NCI-H69 (cell line): ENCODE measurements around the gene TCFL5.

ENCODE experiments used
- DNase-seq: peaks from one replicate; lab custom pipeline; 2025; lab: John Stamatoyannopoulos, UW

TCFL5 gene

DNA sequence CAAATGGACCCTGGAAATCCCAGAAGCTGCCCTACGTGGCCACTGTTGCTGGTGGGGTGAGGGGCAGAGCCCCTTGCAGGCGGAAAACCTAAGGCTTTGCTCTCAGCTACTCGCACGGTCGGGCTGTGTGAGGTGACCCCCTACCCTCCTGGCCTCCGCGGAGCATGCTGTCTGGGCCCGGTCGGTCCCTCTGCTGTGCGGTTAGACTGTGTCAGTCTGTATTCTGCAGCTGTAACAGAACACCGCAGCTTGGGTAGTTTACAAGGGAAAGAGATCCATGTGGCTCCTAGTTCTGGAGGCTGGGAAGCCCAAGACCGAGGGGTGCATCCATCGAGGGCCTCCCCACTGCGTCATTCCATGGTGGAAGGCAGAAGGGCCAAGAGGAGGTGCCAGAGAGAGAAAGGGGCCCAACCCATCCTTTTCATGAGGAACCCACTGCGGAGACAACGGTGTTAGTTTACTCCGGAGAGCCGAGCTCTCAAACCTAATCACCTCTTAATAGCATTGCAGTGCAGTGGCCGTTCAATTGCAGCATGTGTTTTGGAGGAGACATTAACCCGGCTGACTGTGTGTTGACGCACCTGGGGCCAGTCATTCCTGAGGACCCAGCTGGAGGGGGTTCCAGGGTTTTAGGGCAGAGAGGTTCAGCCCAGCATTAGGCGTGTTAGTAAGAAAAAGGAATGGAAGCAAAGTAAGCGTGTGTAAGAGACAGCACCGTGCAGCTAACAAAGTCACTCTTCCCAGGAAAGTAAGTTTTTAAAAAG is 26.5 kb downstream of the TCFL5 start:
- DNase-seq = peak; percentile 29

DNA sequence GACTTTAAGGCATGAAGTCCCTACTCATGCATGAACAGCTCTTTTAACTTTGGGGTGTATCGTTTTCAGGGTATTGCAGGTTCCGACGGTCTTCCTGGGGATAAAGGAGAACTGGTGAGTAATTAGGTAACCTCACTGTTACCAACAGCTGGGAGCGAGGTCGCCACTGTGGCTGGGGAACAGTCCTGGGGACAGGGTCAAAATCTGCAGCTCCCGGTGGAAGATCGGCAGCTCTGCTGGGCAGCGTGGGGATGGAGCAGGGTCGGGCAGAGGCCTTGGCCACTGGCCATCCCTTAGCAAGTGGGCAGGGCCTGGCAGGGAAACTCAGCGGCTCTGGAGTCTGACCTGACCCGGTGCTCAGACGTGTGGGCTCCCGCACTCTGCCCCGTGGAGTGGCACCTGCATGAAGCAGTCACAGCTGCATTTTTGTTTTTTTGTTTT is 28.7 kb downstream of the TCFL5 start:
- no peak for DNase-seq

DNA sequence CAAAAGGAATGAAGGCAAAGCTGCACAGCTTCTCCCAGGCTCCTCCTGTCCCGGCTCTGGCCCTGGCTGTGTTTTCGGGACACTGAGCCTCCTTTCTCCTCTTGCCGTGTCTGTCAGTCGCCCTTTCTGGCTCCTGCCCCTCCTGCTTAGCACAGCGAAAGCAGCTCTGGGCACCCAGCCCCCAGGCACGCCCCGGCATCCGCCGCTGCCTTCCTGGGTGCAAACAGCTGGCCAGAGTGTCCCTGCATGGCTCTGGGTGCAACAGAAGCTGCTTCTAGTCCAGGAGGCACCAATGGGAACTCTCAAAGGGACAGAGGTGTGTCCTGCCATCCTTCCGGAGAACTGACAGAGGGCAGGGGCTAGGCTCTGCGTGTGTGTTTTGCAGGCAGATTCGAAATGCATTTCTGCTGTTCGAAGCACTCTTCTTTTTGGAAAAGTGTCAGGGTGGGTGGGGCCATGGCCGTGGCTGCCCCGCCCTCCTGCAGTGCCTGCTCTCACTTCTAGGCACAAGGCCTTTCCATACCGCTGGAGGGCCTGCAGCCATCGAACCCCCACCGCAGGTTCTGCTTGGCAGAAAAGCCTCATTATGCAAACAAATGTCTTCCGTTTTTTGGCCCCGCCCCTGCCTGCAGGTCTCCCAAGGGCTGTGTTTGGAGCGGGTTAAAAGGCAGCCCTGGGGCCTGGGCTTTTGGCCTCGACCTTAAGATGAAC is 29.3 kb downstream of the TCFL5 start:
- peak; percentile 42 for DNase-seq

DNA sequence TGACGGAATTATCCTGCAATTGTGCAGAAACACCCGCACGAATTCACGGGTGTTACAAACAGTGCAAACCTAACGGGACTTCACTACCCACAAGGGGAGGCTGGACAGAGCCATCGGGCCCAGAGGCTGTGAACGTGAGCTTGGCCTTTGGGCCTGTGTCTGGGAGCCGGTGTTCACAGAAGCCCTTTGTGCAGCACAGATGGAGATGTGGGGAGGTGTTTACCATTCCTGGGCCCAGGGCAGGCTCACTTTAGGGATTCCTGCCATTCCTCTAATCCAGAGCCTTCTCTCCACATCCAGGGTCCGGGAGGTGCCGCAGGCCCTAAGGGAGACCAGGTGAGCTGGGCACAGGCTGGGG is 29.8 kb downstream of the TCFL5 start:
- no peak for DNase-seq

DNA sequence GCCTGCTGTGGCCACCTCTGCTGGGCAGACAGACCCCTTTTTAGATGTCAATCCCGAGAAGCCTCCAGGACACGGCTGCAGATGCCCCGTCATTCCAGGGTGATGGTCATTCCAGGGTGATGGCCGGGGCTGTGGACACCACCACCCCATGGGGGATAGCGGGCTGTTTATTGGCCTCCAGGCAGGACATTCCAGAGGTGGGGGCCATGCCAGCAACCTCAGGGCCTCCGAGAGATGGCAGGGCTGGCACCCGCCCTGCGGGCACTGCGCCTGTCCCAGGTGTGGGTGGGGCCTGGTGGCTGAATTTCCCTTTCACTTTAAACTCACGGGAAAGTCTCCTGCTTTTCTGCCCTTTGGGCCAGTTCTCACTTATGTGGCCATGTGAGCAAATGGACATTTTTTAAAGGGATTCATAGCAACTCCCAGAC is 30.2 kb downstream of the TCFL5 start:
- DNase-seq = no peak

DNA sequence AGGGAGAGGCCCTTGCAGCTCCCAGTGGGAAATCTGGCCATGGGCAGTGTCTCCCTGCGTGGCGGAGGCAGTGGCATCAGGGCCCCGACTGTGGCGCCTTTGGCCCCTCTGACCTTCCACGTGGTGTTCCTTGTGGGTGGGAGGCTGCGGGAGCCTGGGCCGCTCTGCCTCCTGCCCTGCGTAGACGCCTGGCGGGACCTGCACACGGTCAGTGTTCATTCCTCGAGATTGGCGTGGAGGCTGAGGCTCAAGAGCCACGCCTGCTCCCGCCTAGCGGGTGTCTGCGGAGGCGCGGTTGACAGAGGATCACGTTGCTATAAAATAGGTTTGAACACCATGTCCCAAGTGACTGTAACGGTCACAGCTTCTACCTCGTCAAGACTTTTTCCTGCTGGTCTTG is 30.8 kb downstream of the TCFL5 start:
- no peak for DNase-seq

DNA sequence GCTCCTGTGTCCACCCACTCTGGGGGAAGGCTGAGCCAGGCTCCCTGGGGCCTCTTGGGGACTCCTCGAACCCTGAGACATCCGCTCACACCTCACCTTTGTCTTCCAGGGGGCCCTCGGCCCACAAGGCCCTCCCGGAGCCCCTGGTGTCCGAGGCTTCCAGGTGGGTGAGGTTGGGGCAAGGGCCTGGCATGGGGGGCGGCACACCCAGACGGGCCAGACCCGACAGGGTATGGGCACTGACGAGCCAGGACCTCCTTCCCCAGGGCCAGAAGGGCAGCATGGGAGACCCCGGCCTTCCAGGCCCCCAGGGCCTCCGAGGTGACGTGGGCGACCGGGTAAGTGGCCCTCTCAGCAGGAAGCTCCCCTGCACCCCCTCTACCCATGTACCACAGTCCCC is 31.4 kb downstream of the TCFL5 start:
- no peak for DNase-seq

DNA sequence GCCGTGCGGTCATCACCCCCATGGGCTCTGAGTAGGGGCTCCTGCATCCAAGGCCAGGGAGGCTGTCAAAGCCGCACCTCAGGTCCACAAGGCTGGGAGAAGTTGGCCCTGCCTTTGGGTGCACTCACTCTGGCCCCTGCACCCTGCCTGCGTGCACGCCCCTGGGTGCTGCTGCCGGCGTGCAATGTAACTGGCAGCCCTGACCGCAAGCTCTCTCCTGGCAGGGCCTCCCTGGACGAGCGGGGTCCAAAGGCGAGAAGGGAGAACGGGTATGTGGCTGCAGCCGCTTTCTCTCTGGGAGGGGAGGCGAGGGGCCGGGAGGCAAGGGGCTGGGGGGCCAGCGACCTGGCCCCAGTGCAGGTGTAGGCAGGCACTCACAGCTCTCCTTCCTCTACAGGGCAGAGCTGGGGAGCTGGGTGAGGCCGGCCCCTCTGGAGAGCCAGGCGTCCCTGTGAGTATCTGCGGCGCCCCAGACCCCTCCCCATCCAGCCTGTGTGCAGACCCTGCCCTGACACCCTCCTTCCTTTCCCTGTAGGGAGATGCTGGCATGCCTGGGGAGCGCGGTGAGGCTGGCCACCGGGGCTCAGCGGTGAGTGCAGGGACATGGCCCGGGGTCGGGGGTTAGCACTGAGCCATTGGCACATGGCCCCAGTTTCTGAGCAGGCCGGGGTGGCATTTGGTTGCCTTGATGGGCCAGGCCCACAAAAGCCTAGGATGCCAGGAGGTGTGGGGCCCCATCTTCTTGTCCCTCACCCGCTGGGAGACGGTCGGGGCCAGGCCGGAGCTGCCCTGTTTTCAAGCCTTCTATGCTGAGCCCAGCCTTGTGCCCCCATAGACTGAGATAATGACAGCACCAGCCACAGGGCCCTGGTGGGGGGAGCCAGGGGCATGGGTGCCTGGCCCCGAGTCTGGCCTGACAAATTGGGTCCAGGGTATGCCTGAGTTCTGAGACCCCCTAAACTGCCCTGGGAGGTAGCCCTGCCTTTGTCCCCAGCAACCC is 32.1 kb downstream of the TCFL5 start:
- no peak for DNase-seq

DNA sequence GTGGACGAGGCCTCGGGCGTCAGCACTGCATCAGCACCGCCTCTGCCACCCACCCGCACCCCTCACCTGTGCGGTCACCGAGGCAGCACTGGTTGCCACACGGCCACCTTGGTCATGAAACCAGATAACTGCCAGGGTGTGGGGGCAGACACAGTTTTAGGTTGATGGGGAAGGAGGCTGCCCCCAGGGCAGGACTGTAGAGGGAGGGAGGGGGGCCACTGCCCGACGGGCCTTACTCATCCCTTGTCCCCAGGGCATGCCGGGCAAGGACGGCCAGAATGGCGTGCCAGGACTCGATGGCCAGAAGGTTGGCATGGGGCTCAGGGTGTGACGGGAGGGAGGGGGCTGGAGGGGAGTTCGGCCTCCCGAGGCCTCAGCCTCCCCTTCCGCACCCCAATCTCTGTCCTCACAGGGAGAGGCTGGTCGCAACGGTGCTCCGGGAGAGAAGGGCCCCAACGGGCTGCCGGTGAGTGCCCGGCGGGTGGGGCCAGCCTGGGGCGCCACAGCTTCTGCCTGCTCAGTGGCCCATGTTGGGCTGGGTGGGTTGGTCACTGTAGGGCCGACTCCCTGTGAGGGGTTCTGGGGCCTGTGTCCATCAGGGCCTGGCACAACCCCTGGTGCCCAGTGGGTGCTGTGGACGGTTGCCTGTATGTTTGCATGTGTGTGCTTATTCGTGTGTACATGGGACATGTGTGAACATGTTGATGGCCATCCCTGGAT is 33.0 kb downstream of the TCFL5 start:
- no peak for DNase-seq

DNA sequence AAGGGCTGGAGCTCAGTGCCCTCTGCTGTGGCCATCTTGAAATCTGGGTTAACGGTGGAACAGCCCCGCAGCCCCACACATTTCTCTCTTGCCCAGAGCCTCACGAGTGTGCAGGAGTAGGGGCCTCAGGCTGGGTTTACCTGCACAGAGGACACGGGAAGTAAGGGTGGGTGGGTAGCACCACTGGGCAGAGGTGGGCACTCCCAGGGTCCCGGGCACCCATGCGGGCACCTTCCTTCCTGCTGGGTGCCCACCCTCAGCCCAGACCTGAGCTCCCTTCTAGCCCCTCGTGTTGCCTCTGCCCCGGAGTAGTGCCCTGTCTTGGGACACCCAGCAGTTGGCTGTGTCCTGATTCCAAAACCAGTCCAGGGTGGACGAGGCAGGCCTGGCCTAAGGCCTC is 33.6 kb downstream of the TCFL5 start:
- DNase-seq = no peak

DNA sequence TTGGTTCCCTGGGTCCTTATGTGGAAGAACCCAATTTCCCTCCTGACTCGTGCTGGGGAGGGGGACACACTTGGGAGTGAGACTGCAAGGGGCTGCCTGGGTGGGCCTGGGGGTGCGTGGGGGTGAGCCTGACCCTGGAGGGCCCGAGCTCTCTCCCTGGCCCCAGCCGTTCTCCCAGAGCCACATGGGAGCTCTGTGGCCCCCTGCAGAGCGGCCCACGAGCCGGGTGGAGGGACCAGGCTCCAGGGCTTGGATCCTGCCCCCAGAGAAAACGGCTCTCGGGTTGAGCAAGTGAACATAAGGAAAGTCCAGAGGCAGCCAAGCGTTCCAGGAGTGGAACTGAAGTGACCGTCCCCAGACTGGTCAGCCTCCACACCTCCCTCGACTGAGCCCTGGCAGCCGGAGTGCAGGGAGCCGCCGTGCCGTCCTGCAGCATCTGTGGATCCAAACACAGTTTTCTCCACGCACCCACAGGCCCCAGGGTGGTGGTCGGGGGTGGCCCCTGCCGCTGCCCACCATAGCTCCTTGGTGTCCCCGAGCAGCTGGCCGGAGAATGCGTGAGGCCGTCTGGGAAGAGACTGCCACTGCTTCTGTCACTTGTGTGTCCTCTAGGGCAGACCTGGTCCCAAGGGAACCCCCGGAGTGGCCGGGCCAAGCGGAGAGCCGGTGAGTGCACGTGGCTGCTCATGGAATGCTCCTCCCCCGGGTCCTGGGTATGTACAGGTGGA is 34.1 kb downstream of the TCFL5 start:
- DNase-seq = no peak

DNA sequence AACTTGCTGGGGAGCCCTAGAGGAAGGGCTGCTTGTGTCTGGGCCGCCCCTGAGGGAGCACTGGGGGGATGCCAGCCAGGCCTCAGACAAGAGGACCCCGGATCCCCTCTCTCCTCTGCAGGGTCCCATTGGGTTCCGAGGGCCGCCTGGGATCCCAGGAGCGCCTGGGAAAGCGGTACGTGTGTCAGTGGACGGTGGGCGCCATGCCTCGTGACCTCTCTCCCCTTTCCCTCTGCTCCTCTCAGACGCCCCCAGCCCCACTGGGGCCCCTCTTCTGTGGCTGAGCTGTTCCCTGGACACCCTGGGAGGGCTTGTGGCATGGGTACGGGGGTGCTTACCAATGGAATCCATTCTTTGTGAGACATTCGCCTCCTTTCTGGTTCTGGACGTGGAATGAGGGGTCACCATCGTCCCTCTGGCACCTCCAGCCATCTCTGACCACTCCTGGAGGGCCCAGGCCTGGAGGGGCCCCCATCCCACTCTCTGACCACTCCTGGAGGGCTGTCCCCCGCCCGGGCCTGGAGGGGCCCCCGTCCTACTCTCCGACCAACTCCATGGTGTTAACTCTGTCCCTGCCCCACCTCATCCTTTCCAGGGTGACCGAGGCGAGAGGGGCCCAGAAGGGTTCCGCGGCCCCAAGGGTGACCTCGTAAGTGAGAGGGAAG is 34.8 kb downstream of the TCFL5 start:
- no peak for DNase-seq

DNA sequence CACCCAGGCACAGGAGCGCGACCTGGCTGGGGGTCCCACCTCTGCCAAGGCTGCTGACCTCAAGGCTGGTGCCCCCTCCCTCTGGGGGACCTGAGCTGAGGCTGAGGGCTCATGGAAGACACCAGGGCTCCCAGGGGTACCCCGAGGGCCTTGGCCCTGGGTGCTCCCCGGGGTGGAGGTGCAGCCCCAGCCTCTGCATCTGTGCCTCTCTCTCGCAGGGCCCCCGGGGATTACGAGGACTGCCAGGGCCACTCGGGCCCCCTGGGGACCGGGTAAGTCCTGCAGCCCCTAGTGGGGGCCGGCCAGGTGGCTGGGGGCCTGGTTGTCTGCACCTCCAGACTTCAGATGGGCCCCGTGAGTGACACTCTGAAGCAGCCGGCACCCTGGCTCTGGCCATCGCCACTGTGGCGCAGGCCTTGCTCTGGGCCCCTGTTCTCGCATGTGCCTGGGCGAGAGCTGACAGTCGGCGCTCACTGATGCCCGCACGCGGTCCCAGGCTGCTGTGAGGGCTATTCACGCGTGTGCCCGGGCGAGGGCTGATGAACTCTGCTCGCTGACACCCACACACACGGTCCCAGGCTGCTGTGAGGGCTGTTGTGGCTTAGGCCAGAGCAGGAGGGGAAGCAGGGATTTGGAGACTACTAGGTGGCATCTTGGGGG is 35.5 kb downstream of the TCFL5 start:
- DNase-seq = no peak

DNA sequence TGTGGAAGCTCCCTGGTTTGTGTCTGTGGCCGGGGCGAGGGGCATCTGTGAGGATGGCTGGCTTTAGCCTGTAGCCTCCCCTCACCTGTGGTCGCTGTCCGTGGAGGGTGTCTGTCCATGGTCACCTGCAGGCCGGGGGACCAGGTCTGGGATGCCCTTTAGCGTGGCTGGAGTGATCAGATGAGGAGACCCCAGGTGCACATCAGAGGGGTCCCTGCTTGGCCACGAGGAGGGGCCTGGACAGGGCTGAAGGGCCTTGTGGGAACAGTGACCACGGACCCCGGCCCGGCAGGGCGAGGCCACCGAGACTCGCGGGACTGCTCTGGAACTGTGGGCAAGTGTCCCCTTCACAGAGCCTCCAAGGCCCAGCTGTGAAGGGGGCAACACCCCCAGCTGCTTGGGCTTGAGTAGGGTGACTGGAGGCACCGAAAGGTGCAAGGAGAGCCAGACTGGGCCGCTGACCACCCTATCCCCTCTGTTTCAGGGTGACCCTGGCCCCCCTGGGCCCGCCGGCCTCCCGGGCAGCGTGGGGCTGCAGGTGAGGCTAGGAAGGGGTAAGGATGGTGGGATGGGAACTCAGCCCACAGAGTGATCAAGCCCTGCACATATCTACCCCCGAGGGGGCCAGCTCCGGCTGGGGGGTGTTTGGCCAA is 36.2 kb downstream of the TCFL5 start:
- DNase-seq = no peak

DNA sequence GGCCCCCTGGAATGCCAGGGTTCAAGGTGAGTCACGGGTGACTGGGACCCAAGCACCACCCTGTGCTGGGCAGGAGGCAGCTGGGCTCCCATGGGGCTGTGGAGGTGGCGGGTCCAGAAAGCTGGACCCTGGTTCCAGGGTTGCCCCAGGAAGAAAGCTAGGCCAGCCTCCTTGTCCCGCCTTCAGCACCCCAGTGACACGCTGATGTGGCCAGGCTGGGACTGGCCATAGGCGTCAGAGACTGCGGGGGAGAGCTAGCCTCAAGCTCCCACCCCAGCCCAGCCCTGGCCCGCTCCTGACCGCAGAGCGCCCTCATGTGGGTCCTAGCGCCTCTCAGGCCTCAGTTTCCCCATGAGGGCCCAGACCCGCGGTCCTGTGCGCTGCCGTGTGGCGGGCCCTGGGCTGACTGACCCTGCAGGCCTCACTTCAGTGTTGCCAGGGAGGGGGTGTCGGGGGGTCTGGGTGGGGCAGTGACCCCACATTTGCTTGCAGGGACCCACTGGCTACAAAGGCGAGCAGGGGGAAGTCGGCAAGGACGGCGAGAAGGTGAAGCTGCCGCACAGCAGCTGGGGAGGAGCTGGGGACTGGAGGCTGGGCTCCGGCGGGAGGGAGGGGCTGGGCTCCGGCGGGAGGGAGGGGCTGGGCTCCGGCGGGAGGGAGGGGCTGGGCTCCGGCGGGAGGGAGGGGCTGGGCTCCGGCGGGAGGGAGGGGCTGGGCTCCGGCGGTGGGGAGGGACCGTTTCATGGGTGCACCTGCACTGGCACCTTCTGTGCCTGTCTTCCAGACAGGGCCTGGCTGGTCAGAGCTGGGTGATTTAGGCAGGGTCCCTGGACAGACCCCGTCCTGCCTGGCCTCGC is 36.9 kb downstream of the TCFL5 start:
- peak; percentile 72 for DNase-seq

DNA sequence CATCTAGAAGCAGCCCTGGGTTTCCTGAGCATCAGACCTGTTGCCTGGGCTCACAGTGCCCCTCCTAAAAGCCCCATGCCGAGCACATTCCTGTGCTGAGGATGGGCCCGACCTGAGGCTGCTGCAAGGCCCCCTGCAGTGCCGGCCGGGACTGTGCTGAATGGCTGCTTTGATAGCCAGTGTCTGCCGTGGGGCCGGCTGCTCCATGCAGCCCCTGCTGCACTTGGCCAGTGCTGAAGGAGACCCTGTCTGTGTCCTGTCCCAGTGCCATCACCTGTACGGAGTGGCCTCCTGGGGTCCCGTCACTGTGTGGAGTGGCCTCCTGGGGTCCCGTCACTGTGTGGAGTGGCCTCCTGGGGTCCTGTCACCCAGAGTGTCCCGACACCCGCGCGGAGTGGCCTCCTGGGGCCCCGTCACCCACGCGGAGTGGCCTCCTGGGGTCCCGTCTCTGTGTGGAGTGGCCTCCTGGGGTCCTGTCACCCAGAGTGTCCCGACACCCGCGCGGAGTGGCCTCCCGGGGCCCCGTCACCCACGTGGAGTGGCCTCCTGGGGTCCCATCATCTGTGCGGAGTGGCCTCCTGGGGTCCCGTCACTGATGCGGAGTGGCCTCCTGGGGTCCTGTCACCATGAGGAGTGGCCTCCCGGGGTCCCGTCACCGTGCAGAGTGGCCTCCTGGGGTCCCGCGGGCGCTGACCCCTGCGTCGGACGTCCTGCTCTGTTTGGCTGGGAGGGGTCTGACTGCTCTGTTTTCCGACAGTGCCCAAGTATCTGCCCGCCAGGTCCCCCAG is 37.7 kb downstream of the TCFL5 start:
- DNase-seq = no peak

DNA sequence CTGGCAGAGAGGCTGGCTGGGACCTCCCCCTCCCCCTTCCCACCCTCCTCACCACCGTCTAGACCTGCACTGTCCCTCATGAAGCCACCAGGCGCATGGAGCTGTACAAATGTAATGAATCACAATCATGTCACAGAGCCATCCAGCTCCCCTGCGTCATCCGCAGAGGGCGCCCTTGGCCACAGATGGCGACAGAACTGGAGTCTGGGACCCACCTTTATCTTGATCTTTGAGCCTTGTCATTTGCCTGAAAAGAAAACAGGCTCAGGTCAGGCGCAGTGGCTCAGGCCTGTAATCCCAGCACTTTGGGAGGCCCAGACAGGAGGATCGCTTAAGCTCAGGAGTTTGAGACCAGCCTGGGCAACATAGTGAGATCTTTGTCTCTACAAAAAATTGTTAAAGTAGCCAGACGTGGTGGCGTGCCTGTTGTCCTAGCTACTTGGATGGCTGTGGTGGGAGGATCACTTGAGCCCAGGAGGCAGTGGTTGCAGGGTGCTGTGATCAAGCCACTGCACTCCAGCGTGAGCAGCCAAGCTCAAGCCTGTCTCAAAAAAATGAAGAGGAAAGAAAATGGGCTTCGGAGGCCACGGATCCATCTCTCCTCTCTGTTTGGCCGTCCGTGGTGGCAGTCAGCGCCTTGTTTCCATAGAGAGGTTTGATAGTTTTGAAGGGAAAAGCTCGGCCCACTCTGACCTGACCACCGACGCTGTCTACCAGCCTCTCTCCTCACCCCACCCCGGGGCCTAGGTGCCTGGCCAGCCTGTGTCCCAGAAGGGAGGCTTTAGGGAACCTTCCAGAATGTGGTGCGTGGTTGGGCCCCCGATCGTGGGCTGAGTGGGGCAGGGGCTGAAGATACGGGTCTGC is 38.6 kb downstream of the TCFL5 start:
- DNase-seq = peak; percentile 71
